Peyer's patch (tissue), 4 donors: ENCODE data around the gene C3orf85.

ENCODE experiments used
- CTCF ChIP-seq, 6 experiments: fragments of 450-650 bp in 4 of 6; fragments of 200-600 bp in 2 of 6; sonication (generic) in 1 of 6; IDR thresholded peaks; one replicate each; pipeline ENCODE4 v1.5.1; 2017 to 2019; ENCODE audit warnings: antibody characterized with exemption in 6 of 6, mild to moderate bottlenecking in 3 of 6, moderate library complexity in 1 of 6
- POLR2A ChIP-seq, 2 donors: fragments of 450-650 bp; IDR thresholded peaks; one replicate each; pipeline ENCODE4 v1.5.1; 2017; ENCODE audit warnings: antibody characterized with exemption in 2 of 2, mild to moderate bottlenecking in 2 of 2, moderate library complexity in 2 of 2

GRCh38 chr3:109161487-109162123, 25.1 kb downstream of the C3orf85 start:
- TF ChIP-seq CTCF (IDR thresholded peaks at IDR 0.05), result no peak
- TF ChIP-seq POLR2A (IDR thresholded peaks at IDR 0.05), result no peak
